Measurements from ENCODE around the gene VPS26A.

GRCh38 chr10:69142983-69143382, 19.0 kb downstream of the VPS26A start:
- TF ChIP-seq CTCF (IDR thresholded peaks at IDR 0.05) (no peak), POLR2A (IDR thresholded peaks at IDR 0.05) (no peak), EP300 (IDR thresholded peaks at IDR 0.05) (no peak)
